Measurements from ENCODE around the gene PIP4K2A.
"Not testable (repeated sequence)": the region's sequence is repeated elsewhere in the genome, so short reads cannot be mapped to it uniquely, and the experiment has no call there.

PIP4K2A gene

GRCh38 chr10:22505911-22506685 lies 208.3 kb downstream of the PIP4K2A start:
- Histone ChIP-seq H3K27me3 (ENCODE audit: insufficient read depth, insufficient read length) (no peaks in the 10 kb centered on the region), H3K4me1 (ENCODE audit: insufficient read depth, insufficient read length) (no peaks in the 10 kb centered on the region), H3K9ac (ENCODE audit: insufficient read length, low read depth) (no peak overlapping the region), H3K9me3 (ENCODE audit: insufficient read depth, low read length) (no peaks in the 10 kb centered on the region), H3K4me3 (ENCODE audit: insufficient read length, low read depth) (no peak overlapping the region), H3K36me3 (ENCODE audit: insufficient read depth, insufficient read length, low read length) (no peaks in the 10 kb centered on the region)
- no peak for DNase-seq (ENCODE audit: low read depth, low spot score)
- no peak for TF ChIP-seq ZNF274 (IDR thresholded peaks at IDR 0.05; ENCODE audit: low read depth, low read length)
- TF ChIP-seq SUZ12 (IDR thresholded peaks at IDR 0.05; ENCODE audit: extremely low read depth, insufficient read depth, insufficient read length), result no peak
- no peak for TF ChIP-seq YY1 (IDR thresholded peaks at IDR 0.05; ENCODE audit: insufficient read depth, insufficient read length)

GRCh38 chr10:22504766-22505165 lies 209.6 kb downstream of the PIP4K2A start:
- TF ChIP-seq ZNF274 (IDR thresholded peaks at IDR 0.05; ENCODE audit: low read depth, low read length) (no peak), SUZ12 (IDR thresholded peaks at IDR 0.05; ENCODE audit: extremely low read depth, insufficient read depth, insufficient read length) (no peak), YY1 (IDR thresholded peaks at IDR 0.05; ENCODE audit: insufficient read depth, insufficient read length) (no peak)
- Histone ChIP-seq H3K27me3 (ENCODE audit: insufficient read depth, insufficient read length) (no peaks in the 10 kb centered on the region), H3K36me3 (ENCODE audit: insufficient read depth, insufficient read length, low read length) (no peaks in the 10 kb centered on the region), H3K9ac (ENCODE audit: insufficient read length, low read depth) (no peak overlapping the region), H3K9me3 (ENCODE audit: insufficient read depth, low read length) (no peaks in the 10 kb centered on the region), H3K4me3 (ENCODE audit: insufficient read length, low read depth) (no peak overlapping the region), H3K4me1 (ENCODE audit: insufficient read depth, insufficient read length) (no peaks in the 10 kb centered on the region)
- no peak for DNase-seq (ENCODE audit: low read depth, low spot score)

DNA sequence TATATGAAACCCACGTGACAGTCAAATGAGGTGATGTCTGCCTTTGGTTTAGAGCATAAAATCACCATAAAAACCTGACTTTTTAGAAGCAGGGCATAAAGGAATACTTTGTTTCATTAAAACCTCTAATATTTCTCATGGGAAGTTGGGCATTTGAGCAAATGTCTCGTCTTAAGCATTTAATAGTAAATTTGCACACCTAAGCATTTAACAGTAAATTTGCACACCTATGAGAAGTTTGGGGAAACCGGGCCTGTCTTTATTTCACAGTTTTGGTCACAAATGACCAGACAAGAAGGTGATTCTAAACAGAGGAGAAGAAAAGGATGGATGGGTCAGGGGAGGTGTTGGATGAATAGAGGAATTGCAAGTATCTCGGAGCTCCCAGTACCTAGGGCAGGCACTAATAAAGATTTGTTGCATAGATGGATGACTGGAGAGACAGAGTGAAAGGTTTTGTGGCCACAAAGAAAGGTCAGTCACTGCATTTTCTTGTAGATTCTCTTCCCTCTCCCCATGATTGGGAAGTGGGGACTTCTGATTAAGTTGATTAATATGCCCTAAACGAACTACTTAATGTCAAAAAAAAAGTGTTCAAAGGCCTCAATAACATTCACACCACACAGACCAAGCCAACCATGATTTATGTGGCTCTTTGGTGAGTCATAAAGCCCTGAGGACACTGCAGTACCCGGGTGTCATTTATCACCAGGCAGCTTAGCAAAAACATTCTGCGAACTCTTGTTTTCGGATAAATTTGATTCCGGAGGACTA lies 210.9 kb downstream of the PIP4K2A start:
- Histone ChIP-seq H3K36me3 (ENCODE audit: insufficient read depth, insufficient read length, low read length) (no peaks in the 10 kb centered on the region), H3K27me3 (ENCODE audit: insufficient read depth, insufficient read length) (no peaks in the 10 kb centered on the region), H3K4me3 (ENCODE audit: insufficient read length, low read depth) (no peak overlapping the region), H3K9me3 (ENCODE audit: insufficient read depth, low read length) (no peaks in the 10 kb centered on the region), H3K9ac (ENCODE audit: insufficient read length, low read depth) (no peak overlapping the region), H3K4me1 (ENCODE audit: insufficient read depth, insufficient read length) (no peaks in the 10 kb centered on the region)
- TF ChIP-seq SUZ12 (IDR thresholded peaks at IDR 0.05; ENCODE audit: extremely low read depth, insufficient read depth, insufficient read length) (no peak), YY1 (IDR thresholded peaks at IDR 0.05; ENCODE audit: insufficient read depth, insufficient read length) (no peak), ZNF274 (IDR thresholded peaks at IDR 0.05; ENCODE audit: low read depth, low read length) (no peak)
- DNase-seq (ENCODE audit: low read depth, low spot score), result no peak

GRCh38 chr10:22501863-22502262 lies 212.5 kb downstream of the PIP4K2A start:
- Histone ChIP-seq H3K4me1 (ENCODE audit: insufficient read depth, insufficient read length) (no peaks in the 10 kb centered on the region), H3K4me3 (ENCODE audit: insufficient read length, low read depth) (no peak overlapping the region), H3K9me3 (ENCODE audit: insufficient read depth, low read length) (no peaks in the 10 kb centered on the region), H3K27me3 (ENCODE audit: insufficient read depth, insufficient read length) (no peaks in the 10 kb centered on the region), H3K9ac (ENCODE audit: insufficient read length, low read depth) (no peak overlapping the region), H3K36me3 (ENCODE audit: insufficient read depth, insufficient read length, low read length) (no peaks in the 10 kb centered on the region)
- TF ChIP-seq SUZ12 (IDR thresholded peaks at IDR 0.05; ENCODE audit: extremely low read depth, insufficient read depth, insufficient read length) (no peak), YY1 (IDR thresholded peaks at IDR 0.05; ENCODE audit: insufficient read depth, insufficient read length) (no peak), ZNF274 (IDR thresholded peaks at IDR 0.05; ENCODE audit: low read depth, low read length) (no peak)
- no peak for DNase-seq (ENCODE audit: low read depth, low spot score)

- DNase-seq (ENCODE audit: low read depth, low spot score), result no peak
- Histone ChIP-seq H3K27me3 (ENCODE audit: insufficient read depth, insufficient read length) (no peaks in the 10 kb centered on the region), H3K9ac (ENCODE audit: insufficient read length, low read depth) (no peak overlapping the region), H3K4me3 (ENCODE audit: insufficient read length, low read depth) (no peak overlapping the region), H3K4me1 (ENCODE audit: insufficient read depth, insufficient read length) (no peaks in the 10 kb centered on the region), H3K9me3 (ENCODE audit: insufficient read depth, low read length) (no peaks in the 10 kb centered on the region), H3K36me3 (ENCODE audit: insufficient read depth, insufficient read length, low read length) (no peaks in the 10 kb centered on the region)
- TF ChIP-seq YY1 (IDR thresholded peaks at IDR 0.05; ENCODE audit: insufficient read depth, insufficient read length) (no peak), SUZ12 (IDR thresholded peaks at IDR 0.05; ENCODE audit: extremely low read depth, insufficient read depth, insufficient read length) (no peak), ZNF274 (IDR thresholded peaks at IDR 0.05; ENCODE audit: low read depth, low read length) (no peak)
These were observed 213.0 kb downstream of the PIP4K2A start for GRCh38 chr10:22501413-22501812.

- H3K36me3 ChIP-seq (ENCODE audit: insufficient read depth, insufficient read length, low read length), result no peaks in the 10 kb centered on the region
- no peaks in the 10 kb centered on the region for H3K9me3 ChIP-seq (ENCODE audit: insufficient read depth, low read length)
- no peak overlapping the region for H3K4me3 ChIP-seq (ENCODE audit: insufficient read length, low read depth)
- H3K9ac ChIP-seq (ENCODE audit: insufficient read length, low read depth), result no peak overlapping the region
- H3K27me3 ChIP-seq (ENCODE audit: insufficient read depth, insufficient read length), result no peaks in the 10 kb centered on the region
- no peak for TF ChIP-seq ZNF274 (IDR thresholded peaks at IDR 0.05; ENCODE audit: low read depth, low read length)
- no peak for TF ChIP-seq SUZ12 (IDR thresholded peaks at IDR 0.05; ENCODE audit: extremely low read depth, insufficient read depth, insufficient read length)
- TF ChIP-seq YY1 (IDR thresholded peaks at IDR 0.05; ENCODE audit: insufficient read depth, insufficient read length), result no peak
- DNase-seq (ENCODE audit: low read depth, low spot score), result no peak
- no peaks in the 10 kb centered on the region for H3K4me1 ChIP-seq (ENCODE audit: insufficient read depth, insufficient read length)
These were observed 213.6 kb downstream of the PIP4K2A start for GRCh38 chr10:22500656-22501340.

DNA sequence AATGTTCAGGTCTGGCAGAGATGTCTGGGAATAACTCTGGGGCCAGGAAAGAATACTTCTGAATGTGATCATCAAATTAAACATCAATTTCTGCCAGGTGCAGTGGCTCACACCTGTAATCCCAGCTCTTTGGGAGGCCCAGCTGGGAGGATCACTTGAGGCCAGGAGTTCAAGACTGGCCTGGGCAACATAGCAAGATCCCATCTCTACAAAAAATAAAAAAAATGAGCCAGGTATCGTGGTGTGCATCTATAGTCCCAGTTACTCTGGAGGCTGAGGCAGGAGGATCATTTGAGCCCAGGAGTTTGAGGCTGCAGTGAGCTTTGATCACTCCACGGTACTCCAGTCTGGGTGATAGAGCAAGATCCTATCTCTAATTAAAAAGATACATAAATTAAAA lies 214.4 kb downstream of the PIP4K2A start:
- H3K36me3 ChIP-seq (ENCODE audit: insufficient read depth, insufficient read length, low read length); H3K9me3 ChIP-seq (ENCODE audit: insufficient read depth, low read length); H3K9ac ChIP-seq (ENCODE audit: insufficient read length, low read depth); H3K4me1 ChIP-seq (ENCODE audit: insufficient read depth, insufficient read length); H3K4me3 ChIP-seq (ENCODE audit: insufficient read length, low read depth); H3K27me3 ChIP-seq (ENCODE audit: insufficient read depth, insufficient read length); DNase-seq (ENCODE audit: low read depth, low spot score): not testable (repeated sequence)
